ENCODE measurements around the gene DYDC2. TPM values are rescaled to one million over a fixed set of nuclear protein-coding genes. Genes with fewer than 3 reads are reported as not detected.

The DYDC2 gene
- total RNA-seq, 1 experiment from 2014 or later, result not detected

DNA sequence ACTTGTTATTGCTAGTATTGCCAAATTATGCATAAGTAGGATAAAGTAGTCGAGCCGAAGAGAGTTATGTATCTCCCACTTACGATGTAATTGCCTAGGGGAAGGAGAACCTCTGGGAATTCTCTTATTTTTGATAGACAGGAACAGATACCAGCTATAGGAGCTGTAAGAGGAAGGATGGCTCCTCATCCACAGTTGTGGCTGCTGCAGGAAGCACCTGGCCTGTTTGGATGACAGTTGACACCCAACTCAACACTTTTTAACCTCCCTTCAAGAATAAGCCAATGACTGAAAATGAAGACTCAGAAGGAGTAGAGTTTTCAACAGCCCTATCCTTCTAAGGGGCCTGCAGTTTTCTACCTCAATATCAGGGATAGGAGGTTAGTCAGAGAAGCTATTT is 6.3 kb upstream of the DYDC2 start:
- no peak overlapping the region for H3K4me2 ChIP-seq
- H3K36me3 ChIP-seq (ENCODE audit: low read depth), result no peaks in the 10 kb centered on the region
- H3K27ac ChIP-seq, result no peak overlapping the region
- H3K27me3 ChIP-seq (ENCODE audit: insufficient read depth, low read depth), result 0 out of 2 replicates have a peak, but pooled peaks cover 21% of the 10 kb centered on the region
- H3F3A ChIP-seq (ENCODE audit: insufficient read depth, low read depth), result no peaks in the 10 kb centered on the region
- intact Hi-C loops (cut with micrococcal nuclease; ENCODE audit: unreplicated experiment), result no loop called here
- TF ChIP-seq EZH2 (IDR thresholded peaks at IDR 0.05; ENCODE audit: low read depth), result no peak
- TF ChIP-seq, protein P1, sequence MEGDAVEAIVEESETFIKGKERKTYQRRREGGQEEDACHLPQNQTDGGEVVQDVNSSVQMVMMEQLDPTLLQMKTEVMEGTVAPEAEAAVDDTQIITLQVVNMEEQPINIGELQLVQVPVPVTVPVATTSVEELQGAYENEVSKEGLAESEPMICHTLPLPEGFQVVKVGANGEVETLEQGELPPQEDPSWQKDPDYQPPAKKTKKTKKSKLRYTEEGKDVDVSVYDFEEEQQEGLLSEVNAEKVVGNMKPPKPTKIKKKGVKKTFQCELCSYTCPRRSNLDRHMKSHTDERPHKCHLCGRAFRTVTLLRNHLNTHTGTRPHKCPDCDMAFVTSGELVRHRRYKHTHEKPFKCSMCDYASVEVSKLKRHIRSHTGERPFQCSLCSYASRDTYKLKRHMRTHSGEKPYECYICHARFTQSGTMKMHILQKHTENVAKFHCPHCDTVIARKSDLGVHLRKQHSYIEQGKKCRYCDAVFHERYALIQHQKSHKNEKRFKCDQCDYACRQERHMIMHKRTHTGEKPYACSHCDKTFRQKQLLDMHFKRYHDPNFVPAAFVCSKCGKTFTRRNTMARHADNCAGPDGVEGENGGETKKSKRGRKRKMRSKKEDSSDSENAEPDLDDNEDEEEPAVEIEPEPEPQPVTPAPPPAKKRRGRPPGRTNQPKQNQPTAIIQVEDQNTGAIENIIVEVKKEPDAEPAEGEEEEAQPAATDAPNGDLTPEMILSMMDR (conservative IDR thresholded peaks at IDR 0.05), result no peak
- no peak overlapping the region for H2AFZ ChIP-seq
- CTCF ChIA-PET, result no interaction called here
- H3K9me2 ChIP-seq (ENCODE audit: insufficient read depth), result no peaks in the 10 kb centered on the region
- no peaks in the 10 kb centered on the region for H3K79me2 ChIP-seq (ENCODE audit: low read depth)
- no peaks in the 10 kb centered on the region for H3K4me1 ChIP-seq (replicated peaks; ENCODE audit: insufficient read depth)
- no peak overlapping the region for H3K4me3 ChIP-seq
- H4K20me1 ChIP-seq (ENCODE audit: insufficient read depth), result no peaks in the 10 kb centered on the region
- POLR2A ChIA-PET (ENCODE audit: unreplicated experiment), result no interaction called here
- BruUV-seq (replicated peaks), result no TSS peak
- H3K9me3 ChIP-seq (ENCODE audit: insufficient read depth, low read depth), result no peaks in the 10 kb centered on the region
- no peak for DNase-seq

GRCh38 chr10:80351220-80351619 is 5.4 kb upstream of the DYDC2 start:
- ChIA-PET POLR2A (ENCODE audit: unreplicated experiment) (no interaction called here), CTCF (no interaction called here)
- Histone ChIP-seq H3F3A (ENCODE audit: insufficient read depth, low read depth) (no peaks in the 10 kb centered on the region), H3K4me2 (no peak overlapping the region), H3K79me2 (ENCODE audit: low read depth) (no peaks in the 10 kb centered on the region), H3K27me3 (ENCODE audit: insufficient read depth, low read depth) (peaks cover 26% of the 10 kb centered on the region; the same call in 1 of the 2 replicates), H3K36me3 (ENCODE audit: low read depth) (no peaks in the 10 kb centered on the region), H3K9me2 (ENCODE audit: insufficient read depth) (no peaks in the 10 kb centered on the region), H4K20me1 (ENCODE audit: insufficient read depth) (no peaks in the 10 kb centered on the region), H3K4me1 (replicated peaks; ENCODE audit: insufficient read depth) (no peaks in the 10 kb centered on the region), H3K9me3 (ENCODE audit: insufficient read depth, low read depth) (no peaks in the 10 kb centered on the region), H3K4me3 (no peak overlapping the region), H2AFZ (no peak overlapping the region), H3K27ac (no peak overlapping the region)
- TF ChIP-seq, protein P1 (conservative IDR thresholded peaks at IDR 0.05), result no peak
- no peak for TF ChIP-seq EZH2 (IDR thresholded peaks at IDR 0.05; ENCODE audit: low read depth)
- intact Hi-C loops (cut with micrococcal nuclease; ENCODE audit: unreplicated experiment), result no loop called here
- BruUV-seq (replicated peaks), result no TSS peak
- no peak for DNase-seq

- Histone ChIP-seq H3K27ac (no peak overlapping the region), H3K9me3 (ENCODE audit: insufficient read depth, low read depth) (no peaks in the 10 kb centered on the region), H3F3A (ENCODE audit: insufficient read depth, low read depth) (no peaks in the 10 kb centered on the region), H3K4me2 (no peak overlapping the region), H3K4me3 (no peak overlapping the region), H2AFZ (no peak overlapping the region), H3K36me3 (ENCODE audit: low read depth) (no peaks in the 10 kb centered on the region), H3K27me3 (ENCODE audit: insufficient read depth, low read depth) (peaks cover 14% of the 10 kb centered on the region; the same call in 1 of the 2 replicates), H3K4me1 (replicated peaks; ENCODE audit: insufficient read depth) (no peaks in the 10 kb centered on the region), H4K20me1 (ENCODE audit: insufficient read depth) (no peaks in the 10 kb centered on the region), H3K79me2 (ENCODE audit: low read depth) (no peaks in the 10 kb centered on the region), H3K9me2 (ENCODE audit: insufficient read depth) (no peaks in the 10 kb centered on the region)
- CTCF ChIA-PET, result no interaction called here
- no peak for DNase-seq
- BruUV-seq (replicated peaks), result no TSS peak
- POLR2A ChIA-PET (ENCODE audit: unreplicated experiment), result no interaction called here
- intact Hi-C loops (cut with micrococcal nuclease; ENCODE audit: unreplicated experiment), result no loop called here
- TF ChIP-seq EZH2 (IDR thresholded peaks at IDR 0.05; ENCODE audit: low read depth), result no peak
- TF ChIP-seq, protein P1 (conservative IDR thresholded peaks at IDR 0.05), result no peak
Observed at GRCh38 chr10:80356989-80357850, 639 bp downstream of the DYDC2 start.

Data from PC-9 (cell line).